Muscle layer of colon (tissue), 2 donors: ENCODE results near the gene LOXHD1.

Source experiments
- H3K27ac ChIP-seq: one replicate; pipeline ENCODE4 v1.7.0; 2013; ENCODE audit warnings: low read depth, mild to moderate bottlenecking, low read length, moderate library complexity
- H3K27me3 ChIP-seq, 2 donors: one replicate each; pipeline ENCODE4 v1.7.0; 2013; ENCODE audit warnings: low read length in 2 of 2, mild to moderate bottlenecking in 2 of 2; ENCODE audit not compliant: insufficient read depth in 2 of 2, control insufficient read depth in 1 of 2
- H3K36me3 ChIP-seq: one replicate; pipeline ENCODE4 v1.7.0; 2013; ENCODE audit warnings: mild to moderate bottlenecking, low read length; ENCODE audit not compliant: insufficient read depth
- H3K4me1 ChIP-seq: one replicate; pipeline ENCODE4 v1.7.0; 2013; ENCODE audit warnings: mild to moderate bottlenecking, low read length; ENCODE audit not compliant: insufficient read depth
- H3K4me3 ChIP-seq, 2 donors: one replicate each; pipeline ENCODE4 v1.7.0; 2013; ENCODE audit warnings: low read length in 2 of 2, low read depth in 1 of 2, mild to moderate bottlenecking in 1 of 2, moderate library complexity in 1 of 2
- H3K9ac ChIP-seq: one replicate; pipeline ENCODE4 v1.7.0; 2013; ENCODE audit warnings: low read length
- H3K9me3 ChIP-seq: one replicate; pipeline ENCODE4 v1.7.0; 2013; ENCODE audit warnings: mild to moderate bottlenecking, low read length
- donor health status: abdominal sarcoma.
- donor health status: Adenocarcinoma of cecum.

The LOXHD1 gene

DNA sequence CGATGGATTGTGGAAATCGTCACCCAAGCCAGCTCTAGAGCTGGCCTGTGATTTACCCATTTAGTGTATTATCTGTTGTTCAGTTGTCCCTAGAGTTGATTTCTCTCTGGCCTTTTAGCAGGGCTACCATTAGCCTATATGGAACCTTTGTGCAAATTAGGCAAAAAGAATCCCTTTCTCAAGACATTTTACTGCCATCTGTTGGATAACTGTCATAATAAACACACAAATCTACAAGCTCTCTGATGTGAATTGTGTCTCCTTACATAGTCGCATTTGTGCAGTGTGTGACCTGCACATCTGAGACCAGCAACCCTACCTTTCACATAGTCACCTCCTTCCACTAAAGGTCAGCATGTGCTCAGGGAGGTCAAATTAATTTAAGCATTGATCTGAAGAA lies 34.0 kb downstream of the LOXHD1 start:
- Histone ChIP-seq H3K27ac (no peak overlapping the region), H3K36me3 (no peaks in the 10 kb centered on the region), H3K9me3 (no peaks in the 10 kb centered on the region), H3K4me3 (no peak overlapping the region), H3K4me1 (peaks cover 15% of the 10 kb centered on the region), H3K27me3 (no peaks in the 10 kb centered on the region), H3K9ac (no peak overlapping the region)

DNA sequence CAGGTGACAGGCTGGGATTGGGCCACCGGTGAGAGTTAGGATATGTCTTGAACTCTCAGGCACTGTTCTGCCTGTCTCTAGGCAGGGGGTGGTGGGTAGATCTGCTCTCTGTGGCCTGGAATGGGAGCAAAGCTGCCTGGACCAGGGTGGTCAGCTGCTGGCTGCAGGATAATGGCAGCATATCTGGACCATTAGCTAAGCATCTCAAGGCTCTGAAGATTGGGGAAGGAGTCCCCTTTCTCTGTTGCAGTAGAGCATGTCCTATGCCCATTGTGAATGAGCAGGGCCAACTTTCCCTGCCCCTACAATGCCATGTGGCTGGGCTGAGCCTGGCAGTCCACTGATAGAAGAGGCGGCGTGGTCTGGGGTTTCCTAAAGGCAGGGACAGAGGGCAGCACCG lies 34.6 kb downstream of the LOXHD1 start:
- Histone ChIP-seq H3K4me3 (no peak overlapping the region), H3K36me3 (no peaks in the 10 kb centered on the region), H3K27ac (no peak overlapping the region), H3K4me1 (peaks cover 15% of the 10 kb centered on the region), H3K9ac (no peak overlapping the region), H3K9me3 (no peaks in the 10 kb centered on the region), H3K27me3 (no peaks in the 10 kb centered on the region)

DNA sequence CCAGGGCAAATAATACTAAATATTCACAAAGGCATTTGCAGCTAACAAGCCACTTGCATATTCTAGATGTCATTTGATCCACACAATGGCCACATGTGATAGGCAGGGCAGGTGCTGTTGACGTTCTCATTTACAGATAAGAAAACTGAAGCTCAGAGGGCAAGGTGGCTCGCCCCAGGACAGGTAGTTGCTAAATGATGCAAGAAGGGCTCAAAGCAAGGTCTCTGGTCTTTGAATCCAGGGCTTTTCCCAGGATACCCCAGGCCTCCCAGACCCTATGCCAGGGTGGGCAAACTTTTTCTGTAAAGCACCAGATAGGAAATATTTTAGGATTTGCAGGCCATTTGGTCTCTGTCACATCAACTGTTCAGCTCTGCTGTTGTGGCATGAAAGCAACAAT lies 35.1 kb downstream of the LOXHD1 start:
- H3K27me3 ChIP-seq, result no peaks in the 10 kb centered on the region
- no peak overlapping the region for H3K27ac ChIP-seq
- no peaks in the 10 kb centered on the region for H3K36me3 ChIP-seq
- no peaks in the 10 kb centered on the region for H3K9me3 ChIP-seq
- H3K4me1 ChIP-seq, result peaks cover 15% of the 10 kb centered on the region
- H3K9ac ChIP-seq, result no peak overlapping the region
- H3K4me3 ChIP-seq, result no peak overlapping the region

DNA sequence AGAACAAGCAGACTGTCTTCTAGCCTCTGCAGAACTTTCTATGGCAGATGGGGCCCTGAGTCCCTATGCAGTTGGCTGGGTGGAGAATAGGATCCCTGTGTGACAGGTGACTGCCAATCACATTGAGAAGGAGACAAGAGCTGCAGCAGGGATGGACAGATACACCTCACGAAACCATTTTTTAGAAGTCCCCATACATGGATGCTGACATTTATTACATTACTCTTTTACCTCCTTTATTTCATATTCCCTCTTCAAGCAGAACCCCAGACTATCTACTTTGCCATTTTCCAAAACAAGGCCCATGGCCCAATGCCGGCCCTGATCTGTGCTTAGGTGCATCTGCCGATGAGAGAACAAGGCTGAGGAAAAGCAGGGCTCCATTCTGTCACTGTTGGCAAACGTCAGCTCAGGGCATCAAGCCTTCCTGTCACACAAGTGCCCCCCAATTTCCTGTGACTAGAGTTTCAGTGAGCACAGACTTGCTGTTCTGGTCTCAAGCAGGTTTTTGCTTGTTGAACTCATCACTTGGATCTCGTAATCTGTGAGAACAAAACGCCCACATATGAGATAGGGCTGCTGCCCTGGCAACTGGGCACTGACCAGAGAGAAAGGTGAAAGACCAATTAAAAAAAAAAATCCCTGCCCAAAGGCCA lies 35.8 kb downstream of the LOXHD1 start:
- no peaks in the 10 kb centered on the region for H3K27me3 ChIP-seq
- H3K4me3 ChIP-seq, result no peak overlapping the region
- H3K4me1 ChIP-seq, result peaks cover 15% of the 10 kb centered on the region
- no peak overlapping the region for H3K9ac ChIP-seq
- H3K9me3 ChIP-seq, result no peaks in the 10 kb centered on the region
- H3K36me3 ChIP-seq, result no peaks in the 10 kb centered on the region
- no peak overlapping the region for H3K27ac ChIP-seq

DNA sequence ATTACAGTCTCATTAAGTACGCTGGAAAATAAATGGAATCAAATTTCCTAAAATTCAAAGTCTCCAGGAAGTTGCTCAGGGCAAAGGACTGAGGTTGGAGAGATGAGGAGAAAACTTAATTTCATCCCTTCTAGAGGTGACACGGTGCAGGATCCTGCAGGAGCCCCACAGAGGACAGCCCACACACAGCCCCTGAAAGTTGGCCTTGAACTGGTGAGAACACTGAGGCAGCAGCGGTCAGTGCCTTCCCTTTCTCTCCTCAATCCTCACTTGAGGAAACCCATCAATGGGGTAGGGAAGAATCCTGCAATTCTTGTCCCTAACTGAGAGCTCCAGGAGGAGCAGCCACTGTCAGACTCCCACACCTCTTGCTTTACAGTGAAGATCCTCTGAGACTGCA lies 37.5 kb downstream of the LOXHD1 start:
- H3K27me3 ChIP-seq, result no peaks in the 10 kb centered on the region
- H3K4me1 ChIP-seq, result peaks cover 15% of the 10 kb centered on the region
- no peak overlapping the region for H3K4me3 ChIP-seq
- no peaks in the 10 kb centered on the region for H3K9me3 ChIP-seq
- H3K36me3 ChIP-seq, result no peaks in the 10 kb centered on the region
- no peak overlapping the region for H3K9ac ChIP-seq
- no peak overlapping the region for H3K27ac ChIP-seq

DNA sequence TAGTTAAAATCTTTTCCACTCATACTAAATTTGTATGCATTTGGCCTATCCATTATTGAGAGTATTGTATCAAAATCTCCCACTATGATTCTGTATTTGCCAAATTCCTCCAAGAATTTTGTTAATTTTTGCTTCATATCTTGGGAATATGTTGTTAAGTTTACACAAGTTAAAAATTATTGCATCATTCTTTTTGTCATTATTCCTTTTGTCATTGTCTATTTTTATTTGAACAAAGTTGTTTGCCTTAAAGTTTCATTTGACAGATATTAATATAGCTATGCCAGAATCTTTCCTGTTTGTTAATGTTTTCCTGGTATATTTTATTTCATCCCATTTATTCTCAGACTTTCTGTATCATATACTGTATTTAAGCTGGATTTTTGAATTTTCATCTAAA lies 41.3 kb downstream of the LOXHD1 start:
- Histone ChIP-seq H3K27ac (no peak overlapping the region), H3K9me3 (no peaks in the 10 kb centered on the region), H3K9ac (no peak overlapping the region), H3K27me3 (no peaks in the 10 kb centered on the region), H3K36me3 (no peaks in the 10 kb centered on the region), H3K4me1 (no peaks in the 10 kb centered on the region), H3K4me3 (no peak overlapping the region)

DNA sequence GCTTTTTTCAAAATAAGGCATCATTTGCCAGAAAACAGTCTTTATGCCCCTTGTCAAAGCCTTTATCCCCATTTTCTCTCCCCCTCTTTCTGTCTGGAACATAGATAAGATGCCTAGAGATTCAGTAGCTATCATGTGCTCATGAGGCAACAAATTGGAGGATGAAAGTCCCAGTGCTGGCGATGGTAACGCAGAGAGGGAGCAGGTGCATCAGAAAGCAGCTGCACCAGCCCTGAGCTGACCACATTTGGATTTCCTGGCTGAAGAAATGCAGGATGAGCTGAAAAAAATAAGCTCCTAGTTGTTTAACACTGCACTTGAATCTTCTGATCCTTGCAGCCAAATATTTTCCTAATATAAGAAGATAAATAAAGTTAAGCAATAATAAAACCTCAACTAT lies 48.0 kb downstream of the LOXHD1 start:
- Histone ChIP-seq H3K36me3 (no peaks in the 10 kb centered on the region), H3K27ac (no peak overlapping the region), H3K4me1 (no peaks in the 10 kb centered on the region), H3K4me3 (no peak overlapping the region), H3K9me3 (no peaks in the 10 kb centered on the region), H3K9ac (no peak overlapping the region), H3K27me3 (no peaks in the 10 kb centered on the region)

DNA sequence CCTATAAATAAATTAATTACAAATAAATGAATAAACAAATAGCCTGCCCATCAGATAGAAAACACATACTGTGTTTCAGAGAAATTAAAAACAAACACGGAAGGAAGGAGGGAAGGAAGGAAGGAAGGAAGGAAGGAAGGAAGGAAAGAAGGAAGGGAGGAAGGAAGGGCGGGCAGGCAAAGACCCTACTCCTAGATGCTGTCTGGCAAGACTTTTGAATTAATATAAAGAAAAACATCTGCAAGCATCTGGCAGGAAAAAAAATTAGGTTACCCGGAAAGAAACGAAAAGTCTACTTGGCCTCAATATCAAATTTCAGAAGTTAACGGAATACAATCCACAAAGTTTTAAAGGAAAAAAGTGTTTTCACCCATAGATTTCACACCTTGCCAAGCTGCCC lies 49.1 kb downstream of the LOXHD1 start:
- no peak overlapping the region for H3K9ac ChIP-seq
- H3K27ac ChIP-seq, result no peak overlapping the region
- H3K4me1 ChIP-seq, result no peaks in the 10 kb centered on the region

DNA sequence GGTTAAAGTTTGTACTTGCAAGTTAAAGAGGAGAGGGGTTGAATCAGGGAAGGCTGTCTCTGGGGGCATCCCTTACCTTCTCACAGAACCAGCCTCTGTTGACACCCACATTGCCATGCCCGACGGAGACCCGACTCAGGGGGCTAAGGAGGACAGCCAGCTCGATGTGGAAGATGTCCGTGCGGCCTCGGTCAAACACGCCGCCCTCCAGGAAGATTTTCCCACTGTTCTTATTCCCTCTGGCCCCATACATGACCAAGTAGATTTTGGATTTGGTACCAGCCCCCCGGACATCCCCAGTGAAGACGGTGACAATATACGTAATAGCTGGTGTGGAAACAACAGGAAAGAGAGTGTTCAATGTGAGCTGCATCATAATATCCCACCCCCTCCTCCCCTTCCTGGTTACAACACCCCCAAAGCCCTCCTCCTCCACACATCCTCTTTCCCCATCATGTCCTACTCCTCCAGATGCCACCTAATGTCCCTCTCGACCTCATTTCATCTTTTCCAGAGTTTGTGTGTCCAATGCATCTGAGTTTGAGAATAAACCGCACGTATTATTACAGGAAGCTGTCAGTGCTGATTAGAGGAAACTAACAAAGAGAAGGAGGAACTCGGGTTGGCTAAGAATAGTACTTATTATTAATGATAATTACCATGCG lies 55.7 kb downstream of the LOXHD1 start:
- H3K27ac ChIP-seq, result no peak overlapping the region
- H3K9me3 ChIP-seq, result no peaks in the 10 kb centered on the region
- no peaks in the 10 kb centered on the region for H3K27me3 ChIP-seq
- no peak overlapping the region for H3K4me3 ChIP-seq
- H3K9ac ChIP-seq, result no peak overlapping the region
- no peaks in the 10 kb centered on the region for H3K4me1 ChIP-seq
- no peaks in the 10 kb centered on the region for H3K36me3 ChIP-seq

More for the DNA sequence above, 49.1 kb downstream of the LOXHD1 start:
- H3K9me3 ChIP-seq, result no peaks in the 10 kb centered on the region
- no peak overlapping the region for H3K4me3 ChIP-seq
- no peaks in the 10 kb centered on the region for H3K36me3 ChIP-seq
- no peaks in the 10 kb centered on the region for H3K27me3 ChIP-seq

DNA sequence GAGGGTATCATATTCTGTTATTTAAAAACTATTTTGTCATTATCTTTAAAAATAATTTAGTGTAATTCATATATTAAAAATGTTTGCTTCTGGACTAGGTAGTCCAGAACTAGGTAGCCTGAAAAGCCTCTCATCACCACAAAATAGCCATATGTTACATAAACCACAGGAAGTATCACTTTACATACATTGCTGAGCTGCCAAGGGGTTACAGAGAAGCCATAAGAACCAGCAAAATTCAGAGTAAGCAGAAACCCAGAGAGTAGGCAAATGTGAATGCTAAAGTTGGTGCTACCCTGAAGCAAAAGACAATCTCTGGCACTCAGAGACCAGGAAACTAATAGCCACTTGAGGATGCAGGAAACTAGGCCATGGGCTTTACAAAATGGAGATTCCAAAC lies 60.9 kb downstream of the LOXHD1 start:
- no peak overlapping the region for H3K27ac ChIP-seq
- no peak overlapping the region for H3K4me3 ChIP-seq
- H3K4me1 ChIP-seq, result no peaks in the 10 kb centered on the region
- H3K9me3 ChIP-seq, result no peaks in the 10 kb centered on the region
- H3K9ac ChIP-seq, result no peak overlapping the region
- no peaks in the 10 kb centered on the region for H3K36me3 ChIP-seq
- no peaks in the 10 kb centered on the region for H3K27me3 ChIP-seq

DNA sequence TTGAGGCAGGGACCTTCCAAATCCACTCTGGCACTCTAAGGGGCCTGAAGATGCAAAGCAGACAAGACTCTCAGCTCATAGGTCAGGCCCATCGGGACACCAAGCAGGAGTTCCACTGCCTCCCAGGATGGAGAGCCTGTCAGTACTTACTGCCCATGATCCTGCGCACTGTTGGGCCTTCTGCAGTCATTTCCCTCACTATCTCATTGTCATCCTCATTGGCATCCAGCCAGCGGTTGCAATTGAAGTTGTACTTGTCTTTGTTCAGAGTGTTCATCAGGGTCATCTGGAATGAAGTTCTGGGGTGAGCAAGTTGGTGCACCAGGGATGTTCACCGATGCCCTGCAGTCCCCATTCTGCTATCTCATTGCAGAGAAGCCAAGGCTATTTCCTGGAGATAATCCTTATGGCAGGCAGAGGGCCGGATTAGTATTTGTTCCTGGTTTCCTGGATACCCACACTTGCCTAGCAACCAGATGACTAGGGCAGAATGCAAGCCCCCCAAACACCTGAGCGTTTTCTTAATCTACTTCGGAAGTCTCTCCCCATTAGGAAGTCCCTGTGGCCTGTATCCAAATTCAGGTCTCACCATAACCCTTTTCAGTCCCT lies 65.1 kb downstream of the LOXHD1 start:
- no peaks in the 10 kb centered on the region for H3K4me1 ChIP-seq
- H3K9ac ChIP-seq, result no peak overlapping the region
- H3K36me3 ChIP-seq, result no peaks in the 10 kb centered on the region
- H3K27me3 ChIP-seq, result no peaks in the 10 kb centered on the region
- H3K4me3 ChIP-seq, result no peak overlapping the region
- H3K9me3 ChIP-seq, result no peaks in the 10 kb centered on the region
- H3K27ac ChIP-seq, result no peak overlapping the region

DNA sequence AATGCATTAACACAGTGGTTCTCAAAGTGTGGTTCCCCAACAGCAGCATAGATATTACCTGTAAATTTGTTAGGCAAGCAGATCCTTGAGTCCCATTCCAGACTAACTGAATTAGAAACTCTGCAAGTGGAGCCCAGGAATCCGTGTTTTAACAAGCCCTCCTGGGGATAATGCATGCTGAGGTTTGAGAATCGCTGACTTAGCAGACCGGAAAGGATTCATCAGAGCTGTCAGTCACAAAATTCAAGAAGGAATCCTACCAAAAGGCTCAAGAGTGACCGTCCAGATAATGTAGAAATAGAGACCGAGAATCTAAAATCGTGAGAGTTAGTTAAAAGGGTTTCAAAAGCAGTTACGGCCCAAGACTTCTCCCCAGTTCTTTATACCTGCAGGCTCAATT lies 66.9 kb downstream of the LOXHD1 start:
- no peaks in the 10 kb centered on the region for H3K27me3 ChIP-seq
- no peak overlapping the region for H3K4me3 ChIP-seq
- no peaks in the 10 kb centered on the region for H3K4me1 ChIP-seq
- no peaks in the 10 kb centered on the region for H3K9me3 ChIP-seq
- no peak overlapping the region for H3K9ac ChIP-seq
- H3K36me3 ChIP-seq, result no peaks in the 10 kb centered on the region
- no peak overlapping the region for H3K27ac ChIP-seq
